WTC11 (cell line): ENCODE measurements around the gene CREB3L4.

ENCODE experiments used
- NFYB ChIP-seq: sonication (generic); formaldehyde crosslinking; conservative IDR thresholded peaks from 2 replicates; pipeline ENCODE4 v1.8.0; 2022; ENCODE audit warnings: low read depth, missing genetic modification reagents
- TCF7 ChIP-seq: sonication (generic); formaldehyde crosslinking; IDR thresholded peaks from 2 replicates; pipeline ENCODE4 v1.8.0; 2022; ENCODE audit warnings: mild to moderate bottlenecking, low read depth, missing genetic modification reagents, moderate library complexity
- TF ChIP-seq, protein P1 (sequence below): fragments of 200-600 bp; IDR thresholded peaks from 2 replicates; pipeline ENCODE4 v1.8.0; 2022; ENCODE audit warnings: antibody characterized with exemption

DNA sequence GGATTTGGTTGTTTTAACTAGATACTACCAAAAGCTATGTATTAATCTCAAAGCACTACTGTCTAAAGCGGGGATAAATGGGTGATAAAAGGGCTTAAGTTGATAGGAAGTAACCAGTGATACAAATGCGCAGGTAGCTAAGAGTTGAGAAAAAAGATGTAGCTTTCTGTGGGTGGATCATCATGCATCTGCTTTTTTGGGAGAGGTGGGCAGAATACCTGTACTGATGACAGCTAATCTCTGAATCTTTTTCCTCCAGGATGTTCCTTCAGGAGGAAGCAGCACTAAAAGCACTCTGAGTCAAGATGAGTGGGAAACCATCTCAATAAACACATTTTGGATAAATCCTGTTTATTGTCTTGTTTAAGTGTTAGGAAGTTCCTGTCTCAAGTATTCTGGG is 24.1 kb downstream of the CREB3L4 start:
- no peak for TF ChIP-seq NFYB
- TF ChIP-seq, protein P1, sequence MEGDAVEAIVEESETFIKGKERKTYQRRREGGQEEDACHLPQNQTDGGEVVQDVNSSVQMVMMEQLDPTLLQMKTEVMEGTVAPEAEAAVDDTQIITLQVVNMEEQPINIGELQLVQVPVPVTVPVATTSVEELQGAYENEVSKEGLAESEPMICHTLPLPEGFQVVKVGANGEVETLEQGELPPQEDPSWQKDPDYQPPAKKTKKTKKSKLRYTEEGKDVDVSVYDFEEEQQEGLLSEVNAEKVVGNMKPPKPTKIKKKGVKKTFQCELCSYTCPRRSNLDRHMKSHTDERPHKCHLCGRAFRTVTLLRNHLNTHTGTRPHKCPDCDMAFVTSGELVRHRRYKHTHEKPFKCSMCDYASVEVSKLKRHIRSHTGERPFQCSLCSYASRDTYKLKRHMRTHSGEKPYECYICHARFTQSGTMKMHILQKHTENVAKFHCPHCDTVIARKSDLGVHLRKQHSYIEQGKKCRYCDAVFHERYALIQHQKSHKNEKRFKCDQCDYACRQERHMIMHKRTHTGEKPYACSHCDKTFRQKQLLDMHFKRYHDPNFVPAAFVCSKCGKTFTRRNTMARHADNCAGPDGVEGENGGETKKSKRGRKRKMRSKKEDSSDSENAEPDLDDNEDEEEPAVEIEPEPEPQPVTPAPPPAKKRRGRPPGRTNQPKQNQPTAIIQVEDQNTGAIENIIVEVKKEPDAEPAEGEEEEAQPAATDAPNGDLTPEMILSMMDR: no peak
- no peak for TF ChIP-seq TCF7 (CRISPR knock-in tag)
